Esophagus squamous epithelium (tissue), 4 donors: ENCODE data around the gene ZEB1.

Experiments used
- POLR2A ChIP-seq, 4 donors: fragments of 450-650 bp; IDR thresholded peaks; one replicate each; pipeline ENCODE4 v1.6.1; 2017; ENCODE audit warnings: antibody characterized with exemption in 4 of 4, mild to moderate bottlenecking in 4 of 4, moderate library complexity in 3 of 4
- TF ChIP-seq, protein P1 (sequence below), 6 experiments: fragments of 450-650 bp in 4 of 6; fragments of 200-600 bp in 2 of 6; sonication (generic) in 2 of 6; IDR thresholded peaks; one replicate each; pipeline ENCODE4 v1.5.1; 2016 to 2019; ENCODE audit warnings: antibody characterized with exemption in 6 of 6, mild to moderate bottlenecking in 4 of 6, moderate library complexity in 4 of 6

GRCh38 chr10:31483546-31483945 is 164.5 kb downstream of the ZEB1 start:
- TF ChIP-seq, protein P1, sequence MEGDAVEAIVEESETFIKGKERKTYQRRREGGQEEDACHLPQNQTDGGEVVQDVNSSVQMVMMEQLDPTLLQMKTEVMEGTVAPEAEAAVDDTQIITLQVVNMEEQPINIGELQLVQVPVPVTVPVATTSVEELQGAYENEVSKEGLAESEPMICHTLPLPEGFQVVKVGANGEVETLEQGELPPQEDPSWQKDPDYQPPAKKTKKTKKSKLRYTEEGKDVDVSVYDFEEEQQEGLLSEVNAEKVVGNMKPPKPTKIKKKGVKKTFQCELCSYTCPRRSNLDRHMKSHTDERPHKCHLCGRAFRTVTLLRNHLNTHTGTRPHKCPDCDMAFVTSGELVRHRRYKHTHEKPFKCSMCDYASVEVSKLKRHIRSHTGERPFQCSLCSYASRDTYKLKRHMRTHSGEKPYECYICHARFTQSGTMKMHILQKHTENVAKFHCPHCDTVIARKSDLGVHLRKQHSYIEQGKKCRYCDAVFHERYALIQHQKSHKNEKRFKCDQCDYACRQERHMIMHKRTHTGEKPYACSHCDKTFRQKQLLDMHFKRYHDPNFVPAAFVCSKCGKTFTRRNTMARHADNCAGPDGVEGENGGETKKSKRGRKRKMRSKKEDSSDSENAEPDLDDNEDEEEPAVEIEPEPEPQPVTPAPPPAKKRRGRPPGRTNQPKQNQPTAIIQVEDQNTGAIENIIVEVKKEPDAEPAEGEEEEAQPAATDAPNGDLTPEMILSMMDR (IDR thresholded peaks at IDR 0.05), result no peak
- no peak for TF ChIP-seq POLR2A (IDR thresholded peaks at IDR 0.05)
